Activated CD8-positive, alpha-beta T cell treated with anti-CD3 and anti-CD28 coated beads for 36 hours (primary cell): Measurements from ENCODE around the gene HDHD3. TPM values are rescaled to one million over a fixed set of nuclear protein-coding genes. Genes with fewer than 3 reads are reported as not detected.

Source experiments
- ATAC-seq: fragments of 200-7000 bp; cut with Tn5 transposase; one replicate; pipeline ENCODE4 v1.10.0; 2021; ENCODE audit warnings: mild to moderate bottlenecking, moderate library complexity
- CTCF ChIA-PET: fragments of 350-600 bp; sonication (Branson Sonifier 250); formaldehyde crosslinking; loops from one replicate; lab custom pipeline; 2021; ENCODE audit warnings: antibody characterized with exemption; lab: Charles Lee
- POLR2A ChIA-PET: fragments of 350-600 bp; sonication (Branson Sonifier 250); formaldehyde crosslinking; loops from one replicate; lab custom pipeline; 2021; ENCODE audit warnings: antibody characterized with exemption; lab: Charles Lee
- DNase-seq: peaks from one replicate; pipeline ENCODE4 v3.0.0-alpha.2; 2020
- H3K27ac Mint-ChIP-seq: one replicate; pipeline ENCODE4 v1.8.0; 2021; ENCODE audit warnings: mild to moderate bottlenecking, mixed read lengths
- H3K27me3 Mint-ChIP-seq: one replicate; pipeline ENCODE4 v1.8.0; 2021; ENCODE audit warnings: mixed read lengths
- H3K36me3 Mint-ChIP-seq: one replicate; pipeline ENCODE4 v1.8.0; 2021; ENCODE audit warnings: low read depth, mixed read lengths
- H3K4me1 Mint-ChIP-seq: one replicate; pipeline ENCODE4 v1.8.0; 2021; ENCODE audit warnings: low read depth, mixed read lengths
- H3K4me3 Mint-ChIP-seq: one replicate; pipeline ENCODE4 v1.8.0; 2021; ENCODE audit warnings: mild to moderate bottlenecking, moderate library complexity, mixed read lengths
- H3K9me3 Mint-ChIP-seq: one replicate; pipeline ENCODE4 v1.8.0; 2021; ENCODE audit warnings: mixed read lengths
- intact Hi-C: fragments of 100-400 bp; cut with micrococcal nuclease; formaldehyde crosslinking; loops from one replicate; pipeline ENCODE4 v1.10.0; 2022
- total RNA-seq, 2 experiments: library from RNA; stranded (reverse); gene quantifications; one replicate each; pipeline ENCODE4 v1.2.3, GENCODE V29; 2021
- TF ChIP-seq, protein P1 (sequence below): fragments of 200-600 bp; IDR thresholded peaks from one replicate; pipeline ENCODE4 v1.8.0; 2022; ENCODE audit warnings: antibody characterized with exemption, mild to moderate bottlenecking

Gene HDHD3
- total RNA-seq, 2 experiments from 2014 or later, result 11.6 to 13.3 TPM

DNA sequence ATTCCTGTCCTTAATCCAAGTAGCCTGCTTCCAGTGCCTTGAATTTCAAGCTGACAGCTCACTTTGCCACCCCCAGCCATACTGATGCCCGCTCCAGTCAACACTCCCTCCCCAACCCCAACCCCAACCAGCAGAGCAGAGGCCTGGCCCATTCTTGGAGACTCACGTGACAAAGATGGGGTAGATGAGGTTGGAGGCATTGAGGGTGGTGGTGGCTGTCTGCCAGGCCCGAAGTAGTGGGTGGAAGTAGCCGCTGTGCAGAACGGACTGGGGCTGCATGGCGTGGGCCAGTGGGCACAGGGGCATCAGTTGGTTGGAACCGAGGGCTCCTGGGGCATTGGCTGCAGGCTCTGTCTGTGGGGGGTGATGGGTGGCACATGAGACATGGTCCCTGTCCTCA is 16.5 kb upstream of the HDHD3 start:
- no peak for ATAC-seq
- Mint-ChIP-seq H3K36me3 (peaks cover 4% of the 10 kb centered on the region), H3K4me1 (no peaks in the 10 kb centered on the region), H3K9me3 (no peaks in the 10 kb centered on the region), H3K27ac (no peak overlapping the region), H3K27me3 (no peaks in the 10 kb centered on the region), H3K4me3 (no peak overlapping the region)
- TF ChIP-seq, protein P1, sequence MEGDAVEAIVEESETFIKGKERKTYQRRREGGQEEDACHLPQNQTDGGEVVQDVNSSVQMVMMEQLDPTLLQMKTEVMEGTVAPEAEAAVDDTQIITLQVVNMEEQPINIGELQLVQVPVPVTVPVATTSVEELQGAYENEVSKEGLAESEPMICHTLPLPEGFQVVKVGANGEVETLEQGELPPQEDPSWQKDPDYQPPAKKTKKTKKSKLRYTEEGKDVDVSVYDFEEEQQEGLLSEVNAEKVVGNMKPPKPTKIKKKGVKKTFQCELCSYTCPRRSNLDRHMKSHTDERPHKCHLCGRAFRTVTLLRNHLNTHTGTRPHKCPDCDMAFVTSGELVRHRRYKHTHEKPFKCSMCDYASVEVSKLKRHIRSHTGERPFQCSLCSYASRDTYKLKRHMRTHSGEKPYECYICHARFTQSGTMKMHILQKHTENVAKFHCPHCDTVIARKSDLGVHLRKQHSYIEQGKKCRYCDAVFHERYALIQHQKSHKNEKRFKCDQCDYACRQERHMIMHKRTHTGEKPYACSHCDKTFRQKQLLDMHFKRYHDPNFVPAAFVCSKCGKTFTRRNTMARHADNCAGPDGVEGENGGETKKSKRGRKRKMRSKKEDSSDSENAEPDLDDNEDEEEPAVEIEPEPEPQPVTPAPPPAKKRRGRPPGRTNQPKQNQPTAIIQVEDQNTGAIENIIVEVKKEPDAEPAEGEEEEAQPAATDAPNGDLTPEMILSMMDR, result no peak
- intact Hi-C loops, result no loop called here
- no peak for DNase-seq
- CTCF ChIA-PET, result interaction anchor here (1.6 kb wide), 1 partner anchor 198 kb away, joined by 4 read pairs; no protein-coding TSS in a partner anchor
- POLR2A ChIA-PET, result no interaction called here

DNA sequence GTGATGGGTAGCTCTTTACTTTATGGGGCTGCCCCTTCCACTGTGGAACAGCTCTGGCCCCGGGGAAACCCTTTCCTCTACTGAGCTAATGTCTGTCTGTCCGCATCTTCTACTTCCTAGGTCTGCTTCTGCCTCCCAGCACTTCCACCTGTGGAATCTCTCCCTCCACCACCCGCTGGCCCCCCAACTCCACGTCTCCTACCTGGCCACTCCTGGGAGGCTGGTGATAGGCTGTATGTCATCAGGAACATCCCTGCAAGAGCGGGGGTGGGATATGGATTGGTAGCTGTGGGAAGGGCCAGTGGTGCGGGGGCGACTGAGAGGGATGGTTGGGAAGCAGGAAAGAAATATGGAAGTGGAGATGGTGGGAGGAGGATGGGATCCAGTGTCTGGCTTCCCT is 15.1 kb upstream of the HDHD3 start:
- intact Hi-C loops, result no loop called here
- no peaks in the 10 kb centered on the region for H3K4me1 Mint-ChIP-seq
- H3K4me3 Mint-ChIP-seq, result no peak overlapping the region
- no peaks in the 10 kb centered on the region for H3K27me3 Mint-ChIP-seq
- ATAC-seq (no peak), DNase-seq (no peak)
- H3K9me3 Mint-ChIP-seq, result no peaks in the 10 kb centered on the region
- ChIA-PET CTCF (interaction anchor here (1.0 to 2.0 kb wide), 3 partner anchors 9 to 250 kb away, joined by 3 to 7 read pairs (median 4); partner anchors contain the start of gene ALAD), POLR2A (interaction anchor here (0.9 kb wide), 1 partner anchor 47 kb away, joined by 3 read pairs; no protein-coding TSS in a partner anchor)
- H3K36me3 Mint-ChIP-seq, result peaks cover 7% of the 10 kb centered on the region
- no peak overlapping the region for H3K27ac Mint-ChIP-seq
- TF ChIP-seq, protein P1, result no peak

DNA sequence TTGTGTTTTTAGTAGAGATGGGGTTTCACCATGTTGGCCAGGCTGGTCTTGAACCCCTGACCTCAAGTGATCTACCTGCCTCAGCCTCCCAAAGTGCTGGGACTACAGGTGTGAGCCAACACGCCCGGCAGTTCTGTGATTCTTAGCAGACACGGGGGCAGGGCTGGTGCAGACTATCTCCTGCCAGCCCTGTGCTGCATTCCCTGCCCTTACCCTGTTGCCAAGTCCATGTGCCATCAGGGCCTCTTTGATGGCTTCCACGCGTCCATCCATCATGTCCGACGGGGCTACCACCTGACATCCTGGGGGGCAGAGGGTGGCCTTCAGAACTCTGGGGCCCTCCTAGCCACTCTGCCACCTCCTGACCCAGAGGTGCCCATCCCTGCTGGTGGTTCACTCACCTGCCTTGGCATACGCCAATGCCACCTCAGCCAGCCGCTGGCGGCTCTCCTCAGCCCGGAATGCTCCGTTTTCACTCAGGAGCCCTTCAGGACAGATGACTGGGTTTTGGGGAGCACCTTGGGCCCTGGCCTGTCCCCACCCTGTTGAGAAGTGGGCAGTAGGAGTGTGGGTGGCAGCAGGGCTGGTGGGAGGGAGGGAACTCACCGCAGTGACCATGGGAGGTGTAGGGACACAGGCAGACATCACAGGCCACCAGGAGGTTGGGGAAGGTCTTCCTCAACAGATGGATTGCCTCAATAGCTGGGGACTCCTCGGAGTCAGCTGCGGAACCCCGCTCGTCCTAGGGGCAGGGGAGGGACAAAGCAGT is 13.6 kb upstream of the HDHD3 start:
- Mint-ChIP-seq H3K36me3 (peaks cover 7% of the 10 kb centered on the region), H3K4me3 (no peak overlapping the region), H3K27me3 (no peaks in the 10 kb centered on the region), H3K27ac (no peak overlapping the region), H3K4me1 (no peaks in the 10 kb centered on the region), H3K9me3 (no peaks in the 10 kb centered on the region)
- intact Hi-C loops, result no loop called here
- no peak for DNase-seq
- no peak for ATAC-seq
- POLR2A ChIA-PET, result no interaction called here
- TF ChIP-seq, protein P1, result no peak
- CTCF ChIA-PET, result interaction anchor here (2.0 kb wide), 1 partner anchor 10 kb away, joined by 7 read pairs; the partner anchor contains the start of gene ALAD

DNA sequence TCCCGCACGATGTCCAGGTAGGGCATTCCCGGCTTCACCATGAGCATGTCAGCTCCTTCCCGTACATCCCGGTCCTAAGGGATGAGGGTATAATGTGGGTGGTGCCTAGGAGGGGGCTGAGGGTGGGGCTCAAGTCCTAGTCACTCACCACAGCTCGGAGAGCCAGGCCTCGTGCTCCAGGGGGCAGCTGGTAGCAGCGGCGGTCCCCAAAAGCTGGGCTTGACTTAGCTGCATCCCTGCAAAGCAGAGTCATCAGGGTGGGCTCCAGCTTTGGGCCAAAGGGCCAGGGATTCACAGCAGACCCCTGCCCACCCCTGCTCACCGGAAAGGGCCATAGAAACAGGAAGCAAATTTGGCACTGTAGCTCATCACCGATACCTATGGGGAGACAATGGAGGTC is 12.7 kb upstream of the HDHD3 start:
- intact Hi-C loops, result no loop called here
- no peaks in the 10 kb centered on the region for H3K4me1 Mint-ChIP-seq
- H3K4me3 Mint-ChIP-seq, result no peak overlapping the region
- TF ChIP-seq, protein P1, result no peak
- no peaks in the 10 kb centered on the region for H3K9me3 Mint-ChIP-seq
- POLR2A ChIA-PET, result no interaction called here
- no peak overlapping the region for H3K27ac Mint-ChIP-seq
- CTCF ChIA-PET, result no interaction called here
- no peaks in the 10 kb centered on the region for H3K27me3 Mint-ChIP-seq
- ATAC-seq, result no peak
- H3K36me3 Mint-ChIP-seq, result peaks cover 7% of the 10 kb centered on the region
- DNase-seq, result no peak

DNA sequence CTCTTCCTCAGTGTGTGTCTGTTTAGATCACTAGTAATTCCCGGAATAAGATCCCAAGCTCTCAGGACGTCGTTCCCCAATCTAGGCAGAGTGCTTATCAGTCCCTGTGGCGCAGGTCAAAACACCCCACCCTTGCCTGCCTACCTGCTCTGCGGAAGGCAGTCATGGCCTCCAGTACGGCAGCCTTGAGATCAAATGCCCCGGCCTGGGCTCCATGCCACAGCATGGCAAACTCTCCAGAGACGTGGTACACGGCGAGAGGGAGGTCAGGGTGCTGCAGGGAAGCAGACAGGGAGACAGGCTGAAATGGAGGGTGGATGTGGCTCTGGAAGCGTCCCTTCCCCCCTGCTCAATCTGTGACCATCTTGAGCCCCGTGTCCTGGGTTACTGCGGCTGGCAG is 12.0 kb upstream of the HDHD3 start:
- Mint-ChIP-seq H3K27me3 (no peaks in the 10 kb centered on the region), H3K4me1 (no peaks in the 10 kb centered on the region), H3K9me3 (no peaks in the 10 kb centered on the region), H3K4me3 (no peak overlapping the region), H3K27ac (no peak overlapping the region), H3K36me3 (peaks cover 7% of the 10 kb centered on the region)
- CTCF ChIA-PET, result no interaction called here
- ATAC-seq (no peak), DNase-seq (no peak)
- TF ChIP-seq, protein P1, result no peak
- POLR2A ChIA-PET, result no interaction called here
- intact Hi-C loops, result no loop called here
